Cerebellar cortex (tissue), 1 donor: ENCODE measurements around the gene AKR7A2.
A peak's percentile ranks its signal among the peaks of the same experiment; 100 is the strongest.

Source experiments
- DNase-seq: peaks from one replicate; pipeline ENCODE4 v3.0.0-alpha.2; 2015; ENCODE audit warnings: low spot score

AKR7A2 gene

DNA sequence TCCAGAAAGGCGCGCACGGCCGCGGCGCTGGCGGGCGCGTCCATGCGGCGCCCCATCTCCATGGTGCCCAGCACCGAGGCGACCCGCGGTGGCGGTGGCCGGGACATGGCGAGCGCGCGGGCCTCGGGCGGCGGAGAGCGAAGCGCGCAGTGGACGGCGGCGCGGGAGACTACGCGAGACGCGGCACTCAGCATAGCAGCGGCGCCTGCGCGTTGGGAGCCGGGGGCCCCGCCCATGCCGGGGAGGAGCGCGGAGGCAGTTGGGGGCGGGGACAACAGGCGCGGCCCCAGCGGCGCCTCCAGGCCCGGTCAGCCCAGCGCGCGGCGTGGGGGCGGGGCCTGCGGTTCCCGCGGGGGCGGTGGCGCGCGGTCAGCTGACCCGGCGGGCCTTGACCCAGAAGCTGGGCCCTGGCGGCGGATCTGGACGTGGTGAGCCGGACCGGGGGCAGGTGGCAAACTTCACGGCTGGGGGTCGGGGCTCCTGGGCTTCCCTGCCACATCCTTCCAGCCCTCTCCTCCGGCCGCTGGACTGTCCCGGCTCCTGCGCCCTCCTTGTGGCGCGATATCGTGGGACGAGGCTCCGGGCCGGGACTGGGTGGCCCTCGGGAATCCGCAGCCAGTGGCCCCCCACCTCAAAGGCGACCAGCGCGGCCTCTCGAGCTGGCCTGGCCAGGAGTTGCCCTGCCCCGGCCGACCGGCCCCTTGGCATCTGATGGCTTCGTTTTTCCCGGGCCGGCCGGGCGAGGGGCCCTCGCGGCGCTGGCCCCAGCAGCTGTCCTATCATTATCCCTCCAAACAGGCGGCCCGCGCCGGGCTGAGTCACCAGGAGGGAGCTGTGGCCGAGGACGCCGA lies at the start of gene AKR7A2, which contains the start of gene SLC66A1:
Gene AKR7A2 (minus strand): TSS at position 214 of the 851 bp plus-strand sequence. CDS start 20 bp downstream, at position 194.
Gene SLC66A1 (plus strand): TSS at position 396 of the 851 bp plus-strand sequence. CDS start 5,352 bp downstream, outside the sequence.
- peak; percentile 91 for DNase-seq

DNA sequence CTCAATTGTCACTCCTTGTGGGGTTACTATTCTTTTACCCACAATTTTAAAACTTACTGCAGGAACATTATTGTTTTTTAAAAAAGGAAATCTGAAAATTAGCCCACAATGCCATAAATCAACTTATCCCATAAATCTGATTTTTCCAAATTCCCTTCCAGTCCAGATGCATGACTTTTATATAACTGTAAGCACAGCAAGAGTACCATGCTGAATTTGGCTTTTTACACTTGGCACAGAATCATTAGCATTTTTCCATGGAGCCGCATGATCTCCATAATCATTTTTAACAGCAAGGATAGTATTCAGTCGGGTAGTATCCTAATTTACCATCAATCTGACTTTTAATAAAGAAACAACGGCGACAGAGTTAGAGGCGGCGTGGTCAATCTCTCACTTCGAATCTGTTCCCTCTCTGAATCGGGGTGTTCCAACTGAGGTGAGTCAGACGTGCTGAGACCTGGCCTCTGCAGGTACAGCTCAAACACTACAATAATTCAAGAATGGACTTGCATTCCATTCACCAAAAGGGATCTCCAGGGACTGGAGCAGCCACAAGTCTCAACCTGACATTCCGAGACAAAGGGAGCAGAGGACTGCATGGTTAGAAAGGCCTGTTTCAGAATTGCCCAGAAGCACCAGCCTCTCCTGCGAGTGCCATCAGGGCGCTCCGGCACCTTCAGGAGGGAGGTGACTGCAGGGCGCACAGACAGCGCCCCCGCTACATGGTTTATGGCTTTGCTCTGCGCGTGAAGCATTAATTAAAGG lies 49.1 kb upstream of the AKR7A2 start:
- DNase-seq: no peak

- no peak for DNase-seq
These were observed 48.5 kb upstream of the AKR7A2 start for GRCh38 chr1:19360432-19360831.

- DNase-seq: peak; percentile 73
These were observed 48.1 kb upstream of the AKR7A2 start for GRCh38 chr1:19360016-19360415.

- DNase-seq: no peak
These were observed 47.4 kb upstream of the AKR7A2 start for GRCh38 chr1:19359357-19359756.

GRCh38 chr1:19358710-19359109 lies 46.8 kb upstream of the AKR7A2 start:
- DNase-seq: no peak

GRCh38 chr1:19357299-19357986 lies 45.5 kb upstream of the AKR7A2 start:
- DNase-seq: no peak

- no peak for DNase-seq
These were observed 44.3 kb upstream of the AKR7A2 start for GRCh38 chr1:19356266-19356665.

- DNase-seq: no peak
These were observed 42.6 kb upstream of the AKR7A2 start for GRCh38 chr1:19354531-19354981.

DNA sequence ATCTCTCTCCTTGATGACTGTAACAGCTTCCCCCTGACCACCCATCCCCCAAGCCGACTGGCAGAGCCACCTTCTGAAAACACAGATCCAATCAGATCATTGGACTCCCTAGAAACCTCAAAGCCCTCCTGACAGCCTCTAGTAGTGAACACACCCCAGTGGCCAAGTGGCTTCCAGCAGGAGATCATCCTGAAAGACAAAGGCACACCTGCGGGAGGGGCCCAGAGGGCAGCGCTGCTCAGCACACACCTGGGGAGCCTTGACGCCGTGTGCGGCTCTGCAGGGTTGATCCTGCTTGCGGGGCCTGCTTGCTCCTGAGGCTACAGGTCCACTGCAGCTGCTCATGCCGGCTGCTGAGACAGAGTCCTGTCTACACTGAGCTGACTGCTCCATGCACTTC lies 41.7 kb upstream of the AKR7A2 start:
- DNase-seq: no peak

DNA sequence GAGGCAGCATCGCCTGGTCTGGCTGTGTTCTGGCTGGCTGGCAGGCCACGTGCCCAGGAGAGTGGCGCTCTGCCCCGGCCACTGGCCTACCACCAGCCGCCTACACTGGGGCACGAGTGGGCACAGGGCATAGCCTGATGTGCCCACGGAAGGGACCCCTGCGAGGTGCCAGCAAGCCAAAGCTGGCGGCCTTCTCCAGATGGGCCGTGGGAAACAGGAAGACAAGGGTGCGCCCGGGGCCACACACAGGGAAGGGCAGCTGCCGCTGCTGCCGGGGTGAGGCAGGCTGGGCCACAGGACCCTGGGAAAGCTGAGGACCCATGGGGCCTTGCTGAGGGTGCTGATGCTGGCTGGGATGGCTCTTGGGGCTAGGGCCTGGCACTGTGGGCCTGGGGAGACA lies 40.9 kb upstream of the AKR7A2 start:
- no peak for DNase-seq

DNA sequence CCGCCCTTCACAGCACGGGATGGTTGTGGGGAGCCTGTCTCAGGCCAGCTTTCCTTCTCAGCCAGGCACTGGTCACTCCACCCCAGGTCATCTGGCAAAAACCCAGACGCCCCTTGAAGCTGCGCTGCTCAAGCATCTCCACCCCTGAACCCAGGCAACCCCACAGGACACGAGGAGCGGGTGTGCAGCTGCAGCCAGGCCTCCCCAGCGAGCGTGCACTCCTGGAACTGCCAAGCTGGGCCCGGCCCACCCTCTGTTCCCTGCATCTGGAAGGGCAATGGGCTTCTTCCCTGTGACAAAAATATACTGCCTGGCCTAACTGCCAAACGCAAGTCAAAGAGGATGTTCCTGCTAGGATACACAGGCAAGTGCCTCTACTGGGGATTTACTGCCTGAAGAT lies 39.9 kb upstream of the AKR7A2 start:
- DNase-seq: no peak

- DNase-seq: no peak
These were observed 38.6 kb upstream of the AKR7A2 start for GRCh38 chr1:19350566-19350965.

DNA sequence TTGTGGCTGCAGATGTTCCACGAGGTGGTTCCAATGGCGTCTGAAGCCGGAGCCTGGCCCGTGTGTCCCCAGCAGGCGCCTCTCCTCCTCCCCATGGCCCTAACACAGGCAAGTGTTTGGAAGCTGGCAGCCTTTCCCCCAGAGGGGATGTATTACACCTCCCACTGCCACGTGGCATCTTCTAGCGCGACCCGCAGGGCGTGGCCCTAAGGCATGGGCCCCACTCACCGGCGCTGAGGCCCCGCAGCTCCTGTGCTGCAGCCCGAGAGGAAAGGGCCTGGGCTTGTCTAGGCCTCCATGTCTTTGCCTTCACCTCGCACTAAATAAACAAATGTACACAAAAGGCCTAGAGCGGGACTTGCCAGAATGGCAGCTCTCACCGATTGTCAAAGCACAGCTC lies 38.1 kb upstream of the AKR7A2 start:
- no peak for DNase-seq

DNA sequence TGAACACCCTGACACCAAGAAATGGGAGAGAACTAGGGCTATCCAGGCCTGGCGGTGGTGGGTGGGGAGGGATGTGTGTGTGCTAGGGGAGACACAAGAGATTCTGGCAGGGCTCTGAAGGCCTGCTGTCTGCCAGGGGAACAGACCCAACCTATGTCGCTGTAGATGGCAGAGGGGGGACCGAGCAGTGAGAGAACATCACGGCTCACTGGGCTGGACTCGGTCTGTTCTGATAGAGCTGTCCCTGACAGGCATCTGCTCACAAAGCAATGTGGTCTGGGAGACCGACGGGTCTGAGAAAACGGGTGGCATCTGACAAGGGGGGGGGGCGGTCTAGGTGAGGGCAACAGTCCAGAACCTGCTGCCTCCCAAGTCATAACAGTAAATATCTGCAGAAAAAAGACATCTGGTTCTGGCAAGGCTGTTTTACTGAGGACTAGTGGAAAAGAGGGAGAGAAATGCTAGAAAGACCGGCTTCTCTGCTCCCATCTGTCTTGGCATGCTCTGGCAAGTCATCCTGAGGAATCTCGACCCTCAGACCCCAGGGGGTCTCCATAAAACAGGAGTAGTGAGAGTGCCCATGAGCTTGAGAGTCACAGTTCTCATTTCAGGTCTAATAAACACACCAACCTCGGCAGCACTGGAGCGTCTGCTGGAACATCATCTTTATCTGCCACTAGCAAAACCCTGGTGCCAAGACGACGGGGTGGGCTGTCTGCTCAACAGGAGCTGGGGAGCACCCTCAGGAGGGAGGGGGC lies 36.7 kb upstream of the AKR7A2 start:
- DNase-seq: peak; percentile 60

DNA sequence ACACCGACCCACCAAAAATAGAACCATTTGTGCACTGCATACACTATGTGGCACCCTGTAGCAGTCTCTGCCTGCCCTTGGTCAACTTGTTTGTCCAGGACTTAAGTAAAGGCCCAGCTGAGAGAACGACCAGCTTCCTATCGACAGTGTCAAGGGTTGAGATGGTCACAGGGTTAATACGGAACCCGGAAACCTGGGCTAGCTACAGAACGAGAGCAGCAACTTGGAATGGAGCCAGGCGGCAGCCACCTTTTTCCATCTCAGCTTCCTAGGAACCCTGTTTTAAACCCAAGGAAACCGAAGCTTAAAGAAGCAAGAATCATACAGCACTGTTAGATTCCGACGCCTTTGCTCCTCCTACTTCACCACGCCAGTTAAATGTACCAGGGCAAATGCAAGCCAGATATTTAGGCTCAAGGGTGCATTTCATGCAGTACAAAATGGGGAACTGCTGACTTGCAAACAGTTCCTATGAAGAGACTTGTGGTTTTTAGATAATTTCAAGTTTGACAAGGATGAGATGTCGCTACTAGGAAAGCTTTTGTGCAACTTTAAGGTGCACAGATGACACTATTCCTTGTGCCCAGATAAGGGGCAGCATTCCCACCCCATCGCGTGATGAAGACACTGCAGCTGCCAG lies 35.7 kb upstream of the AKR7A2 start:
- DNase-seq: no peak

GRCh38 chr1:19346026-19346425 lies 34.1 kb upstream of the AKR7A2 start:
- no peak for DNase-seq

DNA sequence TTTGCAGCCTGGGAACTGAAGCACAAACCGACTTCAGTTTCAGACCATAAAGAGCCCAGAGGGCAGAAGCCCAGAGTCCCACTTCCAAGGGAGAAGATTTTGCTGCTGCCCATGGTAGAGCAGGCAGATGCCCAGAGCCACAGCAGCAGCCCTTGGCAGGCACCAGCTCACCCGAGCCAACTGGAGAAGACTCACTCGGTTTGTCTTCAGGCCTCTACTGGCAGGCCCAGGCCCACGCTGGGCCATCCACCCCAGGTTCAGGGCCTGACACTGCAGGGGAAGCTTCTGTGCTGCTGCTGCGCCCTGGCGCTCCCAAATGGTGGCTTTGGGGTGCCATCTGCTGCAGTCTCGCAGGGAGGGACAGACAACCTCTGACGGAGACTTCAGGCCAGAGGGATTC lies 33.4 kb upstream of the AKR7A2 start:
- peak; percentile 54 for DNase-seq

DNA sequence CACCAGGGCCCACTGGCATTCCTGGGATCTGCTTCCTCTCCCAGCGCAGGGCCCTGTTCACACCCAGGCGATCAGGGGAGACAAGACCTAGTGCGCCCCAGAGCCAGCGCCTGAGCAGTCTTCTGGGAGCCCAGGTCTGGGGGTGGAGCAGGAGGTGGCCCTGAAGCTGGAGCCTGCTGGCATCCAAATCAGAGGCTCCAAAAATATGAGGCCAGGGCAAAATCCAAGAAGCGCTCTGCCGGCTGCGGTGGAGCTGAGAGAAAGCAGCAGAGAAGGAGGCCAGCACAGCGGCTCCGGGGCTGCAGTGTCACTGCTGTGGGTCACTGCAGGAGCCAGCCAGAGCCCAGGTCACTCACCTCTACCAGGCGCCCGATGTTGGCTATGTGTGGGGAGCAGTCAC lies 32.9 kb upstream of the AKR7A2 start:
- DNase-seq: no peak

DNA sequence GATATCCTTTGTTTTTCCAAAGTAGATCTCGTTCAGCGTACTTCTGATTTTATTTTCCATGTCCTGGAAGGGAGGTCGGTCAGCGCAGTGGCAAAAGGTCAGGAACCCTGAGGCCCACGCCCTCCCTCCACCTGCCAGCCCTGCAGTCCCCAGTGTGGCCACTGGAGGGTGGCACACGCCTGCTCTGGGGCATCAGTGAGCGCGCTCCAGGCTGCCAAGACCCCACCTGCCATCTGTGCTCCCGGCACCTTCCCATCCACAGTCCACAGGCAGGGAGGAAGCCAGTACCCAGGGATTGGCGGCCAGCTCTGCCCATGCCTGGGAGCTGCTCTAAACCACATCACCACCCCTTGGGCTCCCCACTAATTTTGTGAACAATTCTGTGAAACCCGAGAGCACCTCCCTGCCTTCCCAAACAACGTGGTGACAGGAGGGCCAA lies 32.4 kb upstream of the AKR7A2 start:
- DNase-seq: peak; percentile 92
